T-cell (primary cell): ENCODE results near the gene PRRT3. TPM values are rescaled to one million over a fixed set of nuclear protein-coding genes. Genes with fewer than 3 reads are reported as not detected.

Source experiments
- ATAC-seq, 4 experiments: fragments of 200-7000 bp in 3 of 4; fragments of 150-1000 bp in 1 of 4; cut with Tn5 transposase; replicated peaks in 1 of 4; 1 replicate in 3 of 4; 2 replicates in 1 of 4; pipeline ENCODE4 v1.10.0; 2021; ENCODE audit warnings: moderate library complexity in 3 of 4, mild to moderate bottlenecking in 2 of 4, moderate number of reproducible peaks in 1 of 4
- CTCF ChIA-PET, 2 donors: fragments of 300-600 bp; sonication (Branson Sonifier 250); formaldehyde crosslinking; loops; one replicate each; lab custom pipeline; 2022; ENCODE audit warnings: antibody characterized with exemption in 2 of 2; lab: Charles Lee
- POLR2A ChIA-PET, 2 donors: fragments of 300-600 bp; sonication (Branson Sonifier 250); formaldehyde crosslinking; loops; one replicate each; lab custom pipeline; 2022; ENCODE audit warnings: antibody characterized with exemption in 2 of 2; lab: Charles Lee
- DNase-seq, 35 experiments: peaks; one replicate each; pipeline versions ENCODE4 v3.0.0 to v3.0.0-alpha.2; 2013 to 2023
- H3K27ac ChIP-seq: one replicate; pipeline ENCODE4 v1.5.1; 2013; ENCODE audit warnings: low read length
- H3K27me3 ChIP-seq, 2 experiments: replicated peaks in 1 of 2; 1 replicate in 1 of 2; 2 replicates in 1 of 2; pipeline versions ENCODE4 v1.6.1 to v1.7.0; 2013; ENCODE audit warnings: low read length in 1 of 2, mixed read lengths in 1 of 2; ENCODE audit not compliant: control insufficient read depth in 2 of 2, insufficient read depth in 2 of 2; ENCODE audit errors: extremely low read depth in 1 of 2
- H3K36me3 ChIP-seq, 2 donors: 1 replicate in 1 of 2; 2 replicates in 1 of 2; pipeline versions ENCODE4 v1.6.1 to v1.7.0; 2013; ENCODE audit warnings: low read length in 1 of 2; ENCODE audit not compliant: control insufficient read depth in 2 of 2, insufficient read depth in 1 of 2; ENCODE audit errors: extremely low read depth in 1 of 2
- H3K4me1 ChIP-seq, 2 experiments: 1 replicate in 1 of 2; 2 replicates in 1 of 2; pipeline versions ENCODE4 v1.6.1 to v1.7.0; 2013; ENCODE audit warnings: low read length in 2 of 2, mixed read lengths in 1 of 2; ENCODE audit not compliant: insufficient read depth in 2 of 2, control insufficient read depth in 1 of 2; ENCODE audit errors: extremely low read depth in 1 of 2
- H3K4me3 ChIP-seq, 2 donors: 1 replicate in 1 of 2; 2 replicates in 1 of 2; pipeline versions ENCODE4 v1.5.1 to v1.7.0; 2013; ENCODE audit warnings: mild to moderate bottlenecking in 2 of 2, low read length in 1 of 2, moderate library complexity in 1 of 2; ENCODE audit not compliant: control insufficient read depth in 1 of 2; ENCODE audit errors: extremely low read depth in 1 of 2
- H3K9me3 ChIP-seq: 2 replicates; pipeline ENCODE4 v1.7.0; 2013
- H3K27ac Mint-ChIP-seq, 2 donors: one replicate each; pipeline ENCODE4 v1.8.0; 2020 to 2021; ENCODE audit warnings: mild to moderate bottlenecking in 2 of 2, mixed read lengths in 2 of 2
- H3K27me3 Mint-ChIP-seq, 2 donors: one replicate each; pipeline ENCODE4 v1.8.0; 2021 to 2022; ENCODE audit warnings: mixed read lengths in 2 of 2
- H3K36me3 Mint-ChIP-seq: one replicate; pipeline ENCODE4 v1.8.0; 2021; ENCODE audit warnings: mixed read lengths
- H3K4me1 Mint-ChIP-seq, 3 donors: one replicate each; pipeline ENCODE4 v1.8.0; 2020 to 2022; ENCODE audit warnings: mixed read lengths in 3 of 3, mild to moderate bottlenecking in 1 of 3
- H3K4me3 Mint-ChIP-seq, 3 donors: one replicate each; pipeline ENCODE4 v1.8.0; 2020 to 2022; ENCODE audit warnings: mild to moderate bottlenecking in 3 of 3, mixed read lengths in 3 of 3, moderate library complexity in 3 of 3
- H3K9me3 Mint-ChIP-seq, 3 donors: one replicate each; pipeline ENCODE4 v1.8.0; 2020 to 2022; ENCODE audit warnings: mixed read lengths in 3 of 3
- WGBS: methylation state at CpG from one replicate; pipeline ENCODE4 v1.1.5; 2013; ENCODE audit warnings: missing lambda C conversion rate; ENCODE audit not compliant: insufficient coverage; 5-methylcytosine and 5-hydroxymethylcytosine counted together
- total RNA-seq, 35 experiments: library from RNA in 6 of 35; stranded (reverse) in 6 of 35; fragments of 120-200 nt in 1 of 35; gene quantifications; one replicate each; pipeline versions ENCODE4 v1.2.1 to v1.2.4 and lab custom pipeline; 2013 to 2026

The PRRT3 gene
- total RNA-seq (10 to 100 TPM in 2 of 5 donors, 1 to 10 TPM in 3; 6.6 to 10.5 (median 9.2) TPM), total RNA-seq (lab: John Stamatoyannopoulos, UW) (4.9 to 20.7 (median 11.5) reads per million in 29 experiments)
- 3.0 TPM for total RNA-seq (2013)

- no peaks in the 10 kb centered on the region for H3K9me3 ChIP-seq
- ATAC-seq, result peak; percentile 90 to 92 (median 92)
- peak within 1 kb of the TSS; percentile 52 to 72 for H3K4me3 ChIP-seq
- Mint-ChIP-seq H3K4me3 (peak within 1 kb of the TSS; percentile 79 to 90 (median 85)), H3K36me3 (no peaks in the 10 kb centered on the region), H3K4me1 (peaks cover 15 to 24% (median 21%) of the 10 kb centered on the region in 3 donors), H3K9me3 (no peaks in the 10 kb centered on the region), H3K27ac (peak within 1 kb of the TSS; percentile 69 to 76), H3K27me3 (no peaks in the 10 kb centered on the region)
- no peak within 1 kb of the TSS for H3K27ac ChIP-seq
- WGBS, result under 1% methylated on average over 38 of the region's 52 CpGs
- POLR2A ChIA-PET, result interaction anchor here in 1 of 2 donors (1.0 kb wide), 1 partner anchor 19 kb away, joined by 5 read pairs; the partner anchor contains the start of gene CRELD1
- peaks cover 8 to 15% of the 10 kb centered on the region in 2 experiments for H3K4me1 ChIP-seq
- CTCF ChIA-PET, result interaction anchor here (0.7 to 2.3 kb wide), 4 partner anchors 19 to 36 kb away, joined by 3 to 21 read pairs (median 4); partner anchors contain the start of gene CRELD1 (in 1 of the 2)
- H3K27me3 ChIP-seq, result peaks cover 0 to 4% of the 10 kb centered on the region in 2 experiments
- peak; percentile 16 to 67 (median 53) for DNase-seq
- no peaks in the 10 kb centered on the region for H3K36me3 ChIP-seq
Measured at GRCh38 chr3:9951962-9952805, at the start of gene PRRT3. TSS of gene PRRT3 (minus strand) at chr3:9952408. CDS start at chr3:9950115, 2,293 bp downstream.

DNA sequence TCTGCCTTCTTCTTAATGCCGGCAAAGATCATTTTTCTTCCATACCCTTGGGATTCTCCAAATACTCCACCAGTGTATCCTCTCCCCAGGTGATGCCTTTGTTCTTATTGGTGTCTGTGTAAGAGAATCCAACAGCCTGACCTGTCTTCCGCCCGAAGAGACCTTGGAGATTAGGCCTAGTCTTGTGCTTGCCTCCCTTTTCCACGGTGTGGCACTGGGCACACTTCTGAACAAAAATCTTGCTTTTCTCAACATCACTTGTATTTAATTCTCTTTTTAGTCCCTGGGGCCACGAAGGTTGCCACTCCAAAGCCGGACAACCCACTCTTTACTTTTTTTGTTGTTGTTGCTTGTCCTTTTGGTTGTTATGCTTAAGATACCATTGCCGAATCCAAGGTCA is 48.5 kb upstream of the PRRT3 start:
- H3K27me3 ChIP-seq, result no peaks in the 10 kb centered on the region
- H3K36me3 ChIP-seq, result peaks cover 5 to 9% of the 10 kb centered on the region in 2 donors
- H3K4me3 ChIP-seq, result no peak overlapping the region
- WGBS, result 100% methylated on average over 2 of the region's 7 CpGs
- Mint-ChIP-seq H3K27me3 (no peaks in the 10 kb centered on the region), H3K4me3 (no peak overlapping the region), H3K4me1 (no peaks in the 10 kb centered on the region), H3K27ac (no peak overlapping the region), H3K36me3 (peaks cover 18% of the 10 kb centered on the region), H3K9me3 (no peaks in the 10 kb centered on the region)
- ChIA-PET POLR2A (interaction anchor here in 1 of 2 donors (0.6 kb wide), 1 partner anchor 36 kb away, joined by 3 read pairs; no protein-coding TSS in a partner anchor), CTCF (interaction anchor here in 1 of 2 donors (0.8 kb wide), 1 partner anchor 37 kb away, joined by 3 read pairs; no protein-coding TSS in a partner anchor)
- ATAC-seq (no peak), DNase-seq (no peak)
- H3K4me1 ChIP-seq, result no peaks in the 10 kb centered on the region
- no peaks in the 10 kb centered on the region for H3K9me3 ChIP-seq
- H3K27ac ChIP-seq, result no peak overlapping the region

- DNase-seq, result no peak
- H3K9me3 Mint-ChIP-seq, result no peaks in the 10 kb centered on the region
- Histone ChIP-seq H3K9me3 (no peaks in the 10 kb centered on the region), H3K27me3 (no peaks in the 10 kb centered on the region), H3K36me3 (peaks cover 0 to 5% of the 10 kb centered on the region in 2 donors), H3K4me1 (no peaks in the 10 kb centered on the region), H3K27ac (no peak overlapping the region), H3K4me3 (no peak overlapping the region)
- no peak overlapping the region for H3K4me3 Mint-ChIP-seq
- H3K36me3 Mint-ChIP-seq, result peaks cover 12% of the 10 kb centered on the region
- no peak for ATAC-seq
- H3K27me3 Mint-ChIP-seq, result no peaks in the 10 kb centered on the region
- CTCF ChIA-PET, result interaction anchor here in 1 of 2 donors (1.0 kb wide), 1 partner anchor 305 kb away, joined by 3 read pairs; no protein-coding TSS in a partner anchor
- POLR2A ChIA-PET, result interaction anchor here in 1 of 2 donors (0.6 kb wide), 1 partner anchor 23 kb away, joined by 6 read pairs; no protein-coding TSS in a partner anchor
- H3K4me1 Mint-ChIP-seq, result no peaks in the 10 kb centered on the region
- WGBS, result 95% methylated on average over 8 of the region's 10 CpGs
- no peak overlapping the region for H3K27ac Mint-ChIP-seq
Measured at GRCh38 chr3:9994086-9994844, 42.1 kb upstream of the PRRT3 start.

DNA sequence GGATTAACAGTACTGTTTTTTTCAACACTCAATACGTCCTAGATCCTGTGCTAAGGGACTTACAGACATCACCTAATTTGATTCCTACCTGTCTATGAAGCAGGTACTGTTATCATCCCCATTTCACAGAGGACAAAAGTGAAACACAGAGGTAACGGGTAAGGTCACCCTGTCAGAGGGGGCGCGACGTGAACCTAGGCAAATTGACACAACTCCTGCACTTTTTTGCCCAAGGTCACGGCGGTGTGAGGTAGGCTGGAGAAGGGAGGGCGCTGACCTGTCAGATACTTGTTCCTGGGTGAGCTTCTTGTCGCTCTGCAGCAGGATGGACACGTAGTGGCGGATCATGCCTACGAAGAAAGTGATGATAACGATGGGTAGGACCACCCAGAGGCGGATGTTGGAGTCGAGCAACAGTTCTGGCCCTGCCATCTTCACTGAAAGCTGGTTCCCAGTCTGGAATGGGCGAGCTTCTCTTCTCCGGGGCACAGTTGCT is 34.1 kb upstream of the PRRT3 start:
- ATAC-seq (peak; percentile 54 to 63 (median 60)), DNase-seq (peak in 1 of 35 experiments; percentile 11)
- Histone ChIP-seq H3K36me3 (peaks cover 3 to 14% of the 10 kb centered on the region in 2 donors), H3K9me3 (no peaks in the 10 kb centered on the region), H3K27ac (peak overlapping the region; percentile 87), H3K4me1 (peaks cover 19 to 29% of the 10 kb centered on the region in 2 experiments), H3K4me3 (peak overlapping the region; percentile 96 to 98), H3K27me3 (no peaks in the 10 kb centered on the region)
- Mint-ChIP-seq H3K27ac (peak overlapping the region; percentile 92 to 95), H3K9me3 (no peaks in the 10 kb centered on the region), H3K36me3 (peaks cover 3% of the 10 kb centered on the region), H3K27me3 (no peaks in the 10 kb centered on the region), H3K4me3 (peak overlapping the region; percentile 95 to 97 (median 96)), H3K4me1 (peaks cover 28 to 45% (median 30%) of the 10 kb centered on the region in 3 donors)
- WGBS, result under 1% methylated on average over 15 of the region's 17 CpGs
- POLR2A ChIA-PET, result interaction anchor here (0.5 to 1.4 kb wide), 5 partner anchors 27 to 1787 kb away, joined by 3 to 6 read pairs (median 4); partner anchors contain the start of gene FANCD2 (in 1 of the 2)
- CTCF ChIA-PET, result interaction anchor here (0.6 to 1.3 kb wide), 4 partner anchors 25 to 203 kb away, joined by 3 to 11 read pairs (median 5); partner anchors contain the start of gene CRELD1 (in 1 of the 2)

DNA sequence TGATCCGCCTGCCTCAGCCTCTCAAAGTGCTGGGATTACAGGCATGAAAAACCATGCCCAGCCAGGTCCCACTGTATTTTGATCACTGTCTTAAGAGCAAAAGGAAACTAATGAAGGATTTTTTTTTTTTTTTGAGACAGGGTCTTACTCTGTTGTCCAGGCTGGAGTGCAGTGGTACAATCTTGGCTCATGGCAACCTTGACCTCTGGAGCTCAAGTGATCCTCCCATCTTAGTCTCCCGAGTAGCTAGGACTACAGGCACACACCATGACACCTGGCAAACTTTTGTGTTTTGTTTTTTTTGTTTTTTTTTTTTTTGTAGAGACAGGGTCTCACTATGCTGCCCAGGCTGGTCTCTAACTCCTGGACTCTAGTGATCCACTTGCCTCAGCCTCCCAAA is 28.0 kb upstream of the PRRT3 start:
- H3K4me3 Mint-ChIP-seq, result no peak overlapping the region
- peaks cover 17% of the 10 kb centered on the region for H3K36me3 Mint-ChIP-seq
- H3K27me3 Mint-ChIP-seq, result no peaks in the 10 kb centered on the region
- Histone ChIP-seq H3K9me3 (no peaks in the 10 kb centered on the region), H3K36me3 (peaks cover 9 to 47% of the 10 kb centered on the region in 2 donors), H3K4me1 (peaks cover 3 to 10% of the 10 kb centered on the region in 2 experiments), H3K27ac (no peak overlapping the region), H3K4me3 (no peak overlapping the region), H3K27me3 (no peaks in the 10 kb centered on the region)
- no CpG with 5 or more reads among the region's 2 CpGs for WGBS
- ATAC-seq, result no peak
- no peaks in the 10 kb centered on the region for H3K9me3 Mint-ChIP-seq
- POLR2A ChIA-PET, result interaction anchor here in 1 of 2 donors (0.5 kb wide), 1 partner anchor 107 kb away, joined by 3 read pairs; no protein-coding TSS in a partner anchor
- H3K4me1 Mint-ChIP-seq, result peaks cover 8 to 23% (median 23%) of the 10 kb centered on the region in 3 donors
- CTCF ChIA-PET, result interaction anchor here in 1 of 2 donors (0.6 to 0.8 kb wide), 2 partner anchors 16 to 53 kb away, joined by 4 to 5 read pairs; no protein-coding TSS in a partner anchor
- DNase-seq, result no peak
- no peak overlapping the region for H3K27ac Mint-ChIP-seq
